GM15510 (cell line): ENCODE measurements around the gene MRPS31.

Experiments used
- POLR2A ChIP-seq: IDR thresholded peaks from 3 replicates; pipeline ENCODE4 v1.6.1; 2011; ENCODE audit warnings: borderline replicate concordance; ENCODE audit not compliant: insufficient read length; ENCODE audit errors: extremely low read depth

The MRPS31 gene

DNA sequence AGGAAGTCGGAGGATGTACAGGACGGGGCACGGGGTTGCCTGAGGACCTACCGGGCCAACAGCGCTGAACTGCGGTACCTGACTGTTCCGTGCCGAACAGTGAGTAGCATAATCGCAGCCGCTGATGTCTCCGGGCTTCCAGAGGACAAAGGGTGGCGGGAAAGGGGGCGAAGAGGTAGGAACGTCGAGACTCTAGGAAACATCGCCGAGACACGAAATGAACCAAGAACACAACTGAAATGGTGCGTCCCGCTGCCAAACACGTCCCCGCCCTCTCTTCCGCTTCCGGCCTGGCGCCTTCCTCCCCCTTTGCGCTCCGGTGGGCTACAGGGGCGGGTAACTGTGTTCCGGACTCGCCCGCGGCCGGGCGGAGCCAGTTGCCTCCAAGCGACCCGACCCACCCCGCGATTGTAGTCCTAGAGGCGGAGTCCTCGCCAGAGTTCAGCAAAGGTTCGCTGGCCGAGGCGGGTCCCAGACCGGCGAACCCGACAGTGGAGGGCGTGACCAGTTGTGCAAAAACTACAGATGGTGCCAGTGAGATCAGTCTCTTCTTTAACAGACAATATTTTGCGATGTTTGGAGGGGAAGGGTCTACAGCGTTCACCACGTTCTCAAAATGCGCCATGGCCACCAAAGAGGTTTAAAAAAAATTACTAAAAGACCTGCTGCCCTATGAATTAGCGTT lies at the start of gene MRPS31:
MRPS31 (minus strand) TSS at position 257 of the 685 bp plus-strand sequence; CDS start at position 203, 54 bp downstream.
- TF ChIP-seq POLR2A = peak; percentile 85

GRCh38 chr13:40819797-40820315 lies 48.9 kb upstream of the MRPS31 start:
- TF ChIP-seq POLR2A = no peak

DNA sequence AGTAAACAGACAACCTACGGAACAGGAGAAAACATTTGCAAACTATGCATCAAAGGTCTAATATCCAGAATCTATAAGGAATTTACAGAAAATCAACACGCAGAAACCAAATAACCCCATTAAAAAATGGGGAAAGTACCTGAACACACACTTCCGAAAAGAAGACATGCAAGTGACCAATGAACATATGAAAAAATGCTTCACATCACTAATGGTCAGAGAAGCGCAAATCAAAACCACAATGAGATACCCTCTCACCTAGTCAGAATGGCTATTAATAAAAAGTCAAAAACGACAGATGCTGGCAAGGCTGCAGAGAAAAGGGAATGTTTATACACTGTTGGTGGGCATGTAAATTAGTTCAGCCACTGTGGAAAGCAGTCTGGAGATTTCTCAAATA lies 47.9 kb upstream of the MRPS31 start:
- no peak for TF ChIP-seq POLR2A

DNA sequence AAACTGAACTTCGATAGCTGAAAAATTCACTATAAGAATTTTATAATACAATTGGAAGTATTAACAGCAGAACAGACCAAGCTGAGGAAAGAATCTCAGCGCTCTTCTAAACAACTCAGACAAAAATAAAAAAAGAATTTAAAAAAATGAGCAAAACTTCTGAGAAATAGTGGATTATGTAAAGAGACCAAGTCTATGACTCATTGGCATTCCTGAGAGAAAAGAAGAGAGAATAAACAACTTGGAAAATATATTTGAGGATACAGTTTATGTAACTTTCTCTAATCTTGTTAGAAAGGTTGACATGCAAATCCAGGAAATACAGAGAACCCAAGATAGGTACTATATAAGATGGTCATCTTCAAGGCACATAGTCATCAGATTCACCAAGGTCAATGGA lies 43.8 kb upstream of the MRPS31 start:
- TF ChIP-seq POLR2A = no peak

GRCh38 chr13:40813667-40814454 lies 42.9 kb upstream of the MRPS31 start:
- no peak for TF ChIP-seq POLR2A

GRCh38 chr13:40812724-40813445 lies 41.9 kb upstream of the MRPS31 start:
- TF ChIP-seq POLR2A = no peak

GRCh38 chr13:40812102-40812501 lies 41.1 kb upstream of the MRPS31 start:
- TF ChIP-seq POLR2A = no peak

DNA sequence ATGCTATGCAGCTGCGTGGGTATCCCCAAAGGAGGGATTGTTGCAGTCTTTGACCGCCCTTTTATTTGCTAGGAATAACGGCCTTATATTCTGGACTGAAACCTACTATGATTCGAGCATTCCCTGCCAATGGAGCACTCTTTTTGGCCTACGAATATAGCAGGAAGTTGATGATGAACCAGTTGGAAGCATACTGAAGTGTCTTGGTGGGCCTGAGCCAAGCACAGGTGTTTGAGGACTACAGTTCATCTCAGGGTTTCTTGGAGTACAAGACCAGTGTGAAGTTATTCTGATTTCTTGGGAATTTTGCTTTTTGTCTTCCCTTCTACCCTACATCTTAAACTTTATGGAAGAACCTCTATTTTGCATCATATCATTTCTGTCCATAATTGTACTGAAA lies 38.5 kb upstream of the MRPS31 start:
- no peak for TF ChIP-seq POLR2A

GRCh38 chr13:40806241-40806640 lies 35.3 kb upstream of the MRPS31 start:
- TF ChIP-seq POLR2A = no peak

- TF ChIP-seq POLR2A = no peak
These were observed 32.3 kb upstream of the MRPS31 start for GRCh38 chr13:40803316-40803715.

DNA sequence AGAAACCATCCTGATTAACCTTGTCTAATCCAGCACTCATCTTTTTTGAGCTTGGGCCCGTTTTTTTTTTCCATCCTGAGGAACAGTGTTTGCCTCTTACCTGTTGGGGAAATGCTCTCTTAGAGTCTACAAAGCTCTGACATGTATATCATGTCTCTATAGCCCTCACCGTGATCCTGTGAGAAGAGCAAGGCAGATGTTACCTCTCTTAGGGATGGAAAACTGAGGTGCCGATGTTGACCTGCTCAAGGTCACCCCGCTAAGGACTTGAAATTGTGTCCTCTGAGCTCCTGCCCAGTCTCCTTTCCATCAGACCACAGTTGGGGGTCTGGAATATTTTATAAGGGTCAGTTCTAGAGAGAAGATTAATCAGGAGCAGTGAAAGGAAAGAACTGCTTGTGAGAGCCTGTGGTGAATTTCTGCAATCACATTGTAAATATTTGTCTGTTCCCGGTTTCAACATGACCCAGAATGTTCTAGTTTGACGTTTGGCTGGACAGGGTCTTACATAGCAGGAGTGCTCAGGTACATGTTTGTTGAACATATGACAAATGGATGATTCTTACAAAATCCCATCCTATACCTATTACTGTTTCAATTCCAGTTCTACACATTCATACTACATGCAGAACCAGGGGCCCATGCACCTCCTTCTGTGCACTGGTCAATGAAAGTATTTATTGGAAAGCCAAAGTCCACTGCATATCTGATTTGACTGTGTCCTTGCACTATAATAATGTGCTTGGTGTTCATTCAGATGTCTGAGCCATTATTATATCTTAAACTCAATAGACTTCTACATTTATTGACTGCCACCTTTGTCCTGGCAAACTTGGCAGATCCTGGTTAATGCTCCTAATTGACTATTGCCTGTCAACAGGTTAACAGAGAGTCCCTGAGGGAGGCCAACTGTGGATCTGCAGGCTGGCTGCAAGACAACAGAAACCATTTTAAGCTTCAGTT lies 30.5 kb upstream of the MRPS31 start:
- TF ChIP-seq POLR2A = no peak

GRCh38 chr13:40800559-40800958 lies 29.6 kb upstream of the MRPS31 start:
- no peak for TF ChIP-seq POLR2A

GRCh38 chr13:40799508-40799907 lies 28.5 kb upstream of the MRPS31 start:
- no peak for TF ChIP-seq POLR2A

- no peak for TF ChIP-seq POLR2A
These were observed 27.4 kb upstream of the MRPS31 start for GRCh38 chr13:40798380-40798779.

DNA sequence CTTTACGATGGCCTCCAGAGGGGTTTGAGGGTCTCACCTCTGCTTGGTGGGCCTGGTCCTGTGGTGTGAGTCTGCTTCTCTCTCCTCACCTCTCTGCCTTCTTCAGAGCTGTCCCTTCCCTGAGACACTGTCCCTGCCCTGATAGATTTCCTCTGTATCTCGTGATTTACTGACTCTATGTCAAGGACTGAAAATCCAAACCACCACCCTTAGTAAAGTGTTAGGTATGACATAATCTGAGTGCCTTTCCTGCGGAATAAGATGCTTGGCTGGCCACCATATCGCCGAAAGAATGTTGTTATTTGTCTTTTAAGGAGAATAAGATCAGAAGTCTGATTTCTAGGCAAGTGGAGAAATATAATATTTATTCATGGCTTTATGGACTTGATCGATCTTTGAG lies 25.7 kb upstream of the MRPS31 start:
- TF ChIP-seq POLR2A = no peak
